Psoas muscle (tissue), 8 donors: ENCODE data around the gene UQCRC1. TPM values are rescaled to one million over a fixed set of nuclear protein-coding genes. Genes with fewer than 3 reads are reported as not detected.

Source experiments
- ATAC-seq, 4 donors: fragments of 200-7000 bp; cut with Tn5 transposase; one replicate each; pipeline ENCODE4 v1.9.1; 2020; ENCODE audit warnings: moderate library complexity in 3 of 4, mild to moderate bottlenecking in 2 of 4
- DNase-seq, 2 donors: peaks; one replicate each; pipeline ENCODE4 v3.0.0-alpha.2; 2020
- H3K27ac ChIP-seq: fragments of 200-600 bp; one replicate; pipeline ENCODE4 v1.8.0; 2022
- H3K27me3 ChIP-seq, 3 donors: fragments of 200-600 bp in 1 of 3; one replicate each; pipeline versions ENCODE4 v1.6.1 to v1.8.0; 2013 to 2022; ENCODE audit warnings: low read length in 2 of 3, mild to moderate bottlenecking in 2 of 3, moderate library complexity in 1 of 3; ENCODE audit not compliant: insufficient read depth in 3 of 3
- H3K36me3 ChIP-seq, 2 donors: fragments of 200-600 bp in 1 of 2; one replicate each; pipeline versions ENCODE4 v1.6.1 to v1.8.0; 2013 to 2022; ENCODE audit warnings: low read depth in 1 of 2, mild to moderate bottlenecking in 1 of 2, moderate library complexity in 1 of 2; ENCODE audit not compliant: insufficient read depth in 1 of 2
- H3K4me1 ChIP-seq: fragments of 200-600 bp; one replicate; pipeline ENCODE4 v1.8.0; 2022
- H3K4me3 ChIP-seq: fragments of 200-600 bp; one replicate; pipeline ENCODE4 v1.8.0; 2022; ENCODE audit warnings: mild to moderate bottlenecking
- H3K9me3 ChIP-seq: fragments of 200-600 bp; one replicate; pipeline ENCODE4 v1.8.0; 2022
- CTCF ChIP-seq: fragments of 200-600 bp; IDR thresholded peaks from one replicate; pipeline ENCODE4 v1.8.0; 2022; ENCODE audit warnings: antibody characterized with exemption
- WGBS, 3 donors: extraction: QIAGEN DNeasy Blood & Tissue Kit; methylation state at CpG; one replicate each; pipeline versions ENCODE4 v1.1.6 to v1.1.7; 2013; 5-methylcytosine and 5-hydroxymethylcytosine counted together
- intact Hi-C, 2 donors: fragments of 100-400 bp; cut with DNase I; formaldehyde crosslinking; loops; one replicate each; pipeline versions ENCODE4 v1.11.0 to v1.14.2; 2022
- polyA plus RNA-seq, 3 donors: library from polyadenylated mRNA; stranded (reverse); fragments of 200-250 nt; gene quantifications; one replicate each; pipeline ENCODE4 v1.2.3, GENCODE V29; 2013
- total RNA-seq, 4 donors: library from RNA; stranded (reverse); fragmentation: NEBNext Ultra II Directional in 2 of 4; extraction: Animal tissue kit (Norgen Biotek cat#: 25700) in 2 of 4; gene quantifications; one replicate each; pipeline versions ENCODE4 v1.2.1 to v1.2.4, GENCODE V29; 2021 to 2023
- donor health status: healthy with polysubstance abuse.
- donor health status: DM: no; HTN: no; CAD: no; lungs with moderate emphysema.
- donor health status: Bipolar disorder and iron deficiency.
- donor health status: healthy.
- donor health status: DM: yes; HTN: yes; CAD: no.
- donor health status: DM: no; HTN: no; CAD: no.
- donor health status: DM: no; HTN: no; CAD: no.
- donor health status: DM: yes; HTN: yes; CAD: no.

The UQCRC1 gene
- total and polyA plus RNA-seq, 7 donors, result 466 to 719 (median 674) TPM

GRCh38 chr3:48565186-48565585, 44.3 kb downstream of the UQCRC1 start:
- Histone ChIP-seq H3K9me3 (no peaks in the 10 kb centered on the region), H3K27me3 (no peaks in the 10 kb centered on the region), H3K4me3 (no peak overlapping the region), H3K4me1 (peaks cover 10% of the 10 kb centered on the region), H3K27ac (no peak overlapping the region), H3K36me3 (no peaks in the 10 kb centered on the region)
- 87 to 91% (median 90%) methylated on average over 11 of the region's 11 CpGs for WGBS, 3 donors
- DNase-seq, result no peak
- no peak for TF ChIP-seq CTCF
- ATAC-seq, result no peak
- intact Hi-C loops, result no loop called here

- no peak overlapping the region for H3K27ac ChIP-seq
- peaks cover 12% of the 10 kb centered on the region for H3K4me1 ChIP-seq
- WGBS, 3 donors, result 85 to 90% (median 86%) methylated on average over 11 of the region's 11 CpGs
- intact Hi-C loops, result loop anchor here in 1 of 2 donors (5.0 kb wide), 1 partner anchor 88 kb away; no protein-coding TSS in a partner anchor
- no peak overlapping the region for H3K4me3 ChIP-seq
- no peaks in the 10 kb centered on the region for H3K36me3 ChIP-seq
- no peaks in the 10 kb centered on the region for H3K9me3 ChIP-seq
- no peak for ATAC-seq
- TF ChIP-seq CTCF, result no peak
- no peaks in the 10 kb centered on the region for H3K27me3 ChIP-seq
- DNase-seq, result no peak
These were observed 44.8 kb downstream of the UQCRC1 start for GRCh38 chr3:48564667-48565066.

- no peaks in the 10 kb centered on the region for H3K9me3 ChIP-seq
- WGBS, 3 donors, result 82 to 85% (median 82%) methylated on average over 10 of the region's 10 CpGs
- no peak for TF ChIP-seq CTCF
- no peaks in the 10 kb centered on the region for H3K36me3 ChIP-seq
- H3K4me3 ChIP-seq, result no peak overlapping the region
- no peaks in the 10 kb centered on the region for H3K27me3 ChIP-seq
- intact Hi-C loops, result loop anchor here in 1 of 2 donors (5.0 kb wide), 1 partner anchor 88 kb away; no protein-coding TSS in a partner anchor
- H3K27ac ChIP-seq, result no peak overlapping the region
- no peak for ATAC-seq
- peaks cover 18% of the 10 kb centered on the region for H3K4me1 ChIP-seq
- peak; percentile 50 to 67 for DNase-seq
These were observed 45.4 kb downstream of the UQCRC1 start for GRCh38 chr3:48564022-48564421.

GRCh38 chr3:48563382-48563918, 46.0 kb downstream of the UQCRC1 start, which contains the start of gene UCN2:
Gene UCN2, minus strand, starts transcription at chr3:48563781. Its CDS starts 657 bp downstream, at chr3:48563124.
- ATAC-seq (no peak), DNase-seq (no peak)
- Histone ChIP-seq H3K4me3 (no peak within 1 kb of the TSS), H3K36me3 (no peaks in the 10 kb centered on the region), H3K4me1 (peaks cover 23% of the 10 kb centered on the region), H3K9me3 (no peaks in the 10 kb centered on the region), H3K27me3 (no peaks in the 10 kb centered on the region), H3K27ac (no peak within 1 kb of the TSS)
- intact Hi-C loops, result loop anchor here in 1 of 2 donors (5.0 kb wide), 1 partner anchor 89 kb away; no protein-coding TSS in a partner anchor
- TF ChIP-seq CTCF, result no peak
- 70 to 76% (median 75%) methylated on average over 6 of the region's 6 CpGs for WGBS, 3 donors
